Type B pancreatic cell (in vitro differentiated cells): Measurements from ENCODE around the gene SNX18. TPM values are rescaled to one million over a fixed set of nuclear protein-coding genes. Genes with fewer than 3 reads are reported as not detected.

Experiments
- DNase-seq: peaks from one replicate; pipeline ENCODE4 v3.0.0; 2021; ENCODE audit warnings: mixed read lengths; ENCODE audit not compliant: unreplicated experiment; ENCODE audit errors: extremely low spot score
- H3K27ac Mint-ChIP-seq: 2 replicates; pipeline ENCODE4 v1.8.0; 2021; ENCODE audit warnings: mild to moderate bottlenecking, mixed read lengths
- H3K27me3 Mint-ChIP-seq: 2 replicates; pipeline ENCODE4 v1.8.0; 2021; ENCODE audit warnings: mixed read lengths
- H3K36me3 Mint-ChIP-seq: 2 replicates; pipeline ENCODE4 v1.8.0; 2021; ENCODE audit warnings: mixed read lengths
- H3K4me1 Mint-ChIP-seq: one replicate; pipeline ENCODE4 v1.8.0; 2021; ENCODE audit warnings: mixed read lengths; ENCODE audit not compliant: unreplicated experiment
- H3K4me3 Mint-ChIP-seq: 2 replicates; pipeline ENCODE4 v1.8.0; 2021; ENCODE audit warnings: mild to moderate bottlenecking, mixed read lengths
- H3K9me3 Mint-ChIP-seq: 2 replicates; pipeline ENCODE4 v1.8.0; 2021; ENCODE audit warnings: mixed read lengths
- CTCF ChIP-seq: fragments of 200-600 bp; sonication (generic); conservative IDR thresholded peaks from 2 replicates; pipeline ENCODE4 v1.5.0; 2021; ENCODE audit warnings: antibody characterized with exemption, mild to moderate bottlenecking
- total RNA-seq: library from RNA; stranded (reverse); gene quantifications from 2 replicates; pipeline ENCODE4 v1.2.1, GENCODE V29; 2021; ENCODE audit warnings: low replicate concordance

Gene SNX18
- total RNA-seq, 1 donor from 2014 or later, result 27.1 TPM

- Mint-ChIP-seq H3K36me3 (peaks cover 18% of the 10 kb centered on the region), H3K27me3 (no peaks in the 10 kb centered on the region), H3K9me3 (no peaks in the 10 kb centered on the region), H3K4me1 (peaks cover 6% of the 10 kb centered on the region), H3K4me3 (no peak overlapping the region), H3K27ac (no peak overlapping the region)
- TF ChIP-seq CTCF, result no peak
- no peak for DNase-seq
These were observed 26.5 kb downstream of the SNX18 start for GRCh38 chr5:54544044-54544443.

- Mint-ChIP-seq H3K9me3 (no peaks in the 10 kb centered on the region), H3K27me3 (no peaks in the 10 kb centered on the region), H3K27ac (no peak overlapping the region), H3K4me1 (peaks cover 6% of the 10 kb centered on the region), H3K4me3 (no peak overlapping the region), H3K36me3 (peaks cover 23% of the 10 kb centered on the region)
- no peak for TF ChIP-seq CTCF
- no peak for DNase-seq
These were observed 28.2 kb downstream of the SNX18 start for GRCh38 chr5:54545796-54546195.

GRCh38 chr5:54547711-54548250 lies 30.2 kb downstream of the SNX18 start:
- Mint-ChIP-seq H3K4me3 (no peak overlapping the region), H3K9me3 (no peaks in the 10 kb centered on the region), H3K27ac (no peak overlapping the region), H3K27me3 (no peaks in the 10 kb centered on the region), H3K4me1 (peaks cover 6% of the 10 kb centered on the region), H3K36me3 (peaks cover 26% of the 10 kb centered on the region)
- no peak for DNase-seq
- no peak for TF ChIP-seq CTCF

GRCh38 chr5:54548565-54548964 lies 31.0 kb downstream of the SNX18 start:
- DNase-seq, result no peak
- no peak for TF ChIP-seq CTCF
- Mint-ChIP-seq H3K27me3 (no peaks in the 10 kb centered on the region), H3K27ac (no peak overlapping the region), H3K4me1 (peaks cover 6% of the 10 kb centered on the region), H3K36me3 (peaks cover 23% of the 10 kb centered on the region), H3K4me3 (no peak overlapping the region), H3K9me3 (no peaks in the 10 kb centered on the region)

- no peak for DNase-seq
- Mint-ChIP-seq H3K27ac (no peak overlapping the region), H3K27me3 (no peaks in the 10 kb centered on the region), H3K4me1 (no peaks in the 10 kb centered on the region), H3K4me3 (no peak overlapping the region), H3K9me3 (no peaks in the 10 kb centered on the region), H3K36me3 (peaks cover 14% of the 10 kb centered on the region)
- no peak for TF ChIP-seq CTCF
These were observed 33.7 kb downstream of the SNX18 start for GRCh38 chr5:54551292-54551691.

GRCh38 chr5:54551926-54552325 lies 34.4 kb downstream of the SNX18 start:
- H3K27me3 Mint-ChIP-seq, result no peaks in the 10 kb centered on the region

More at GRCh38 chr5:54551926-54552325, 34.4 kb downstream of the SNX18 start:
- no peak overlapping the region for H3K27ac Mint-ChIP-seq
- no peak overlapping the region for H3K4me3 Mint-ChIP-seq
- TF ChIP-seq CTCF, result no peak
- H3K9me3 Mint-ChIP-seq, result no peaks in the 10 kb centered on the region
- peaks cover 14% of the 10 kb centered on the region for H3K36me3 Mint-ChIP-seq
- H3K4me1 Mint-ChIP-seq, result no peaks in the 10 kb centered on the region
- DNase-seq, result no peak
